Astrocyte (in vitro differentiated cells and primary cell): ENCODE measurements around the gene ATRNL1. TPM values are rescaled to one million over a fixed set of nuclear protein-coding genes. Genes with fewer than 3 reads are reported as not detected.

Experiments used
- DNase-seq: peaks from one replicate; pipeline ENCODE4 v3.0.0-alpha.2; 2010; ENCODE audit warnings: low read depth
- FAIRE-seq: peaks from 2 replicates; lab custom pipeline; 2011; peaks lifted over from hg19 to GRCh38; lab: Jason Lieb, UNC
- H2AFZ ChIP-seq: 2 replicates; pipeline ENCODE4 v1.6.0; 2012; ENCODE audit warnings: low read depth, low read length, inconsistent platforms
- H3K27ac ChIP-seq: 2 replicates; pipeline ENCODE4 v1.5.1; 2011; ENCODE audit warnings: low read depth, low read length, inconsistent platforms
- H3K27me3 ChIP-seq: 2 replicates; pipeline ENCODE4 v1.6.0; 2011; ENCODE audit warnings: low read length, inconsistent platforms; ENCODE audit not compliant: insufficient read depth
- H3K36me3 ChIP-seq: 2 replicates; pipeline ENCODE4 v1.5.1; 2011; ENCODE audit warnings: low read length, inconsistent platforms; ENCODE audit not compliant: insufficient read depth
- H3K4me1 ChIP-seq: 2 replicates; pipeline ENCODE4 v1.5.1; 2011; ENCODE audit warnings: low read length, inconsistent platforms; ENCODE audit not compliant: insufficient read depth
- H3K4me2 ChIP-seq: 2 replicates; pipeline ENCODE4 v1.6.0; 2012; ENCODE audit warnings: low read length, inconsistent platforms
- H3K4me3 ChIP-seq: 2 replicates; pipeline ENCODE4 v1.5.1; 2011; ENCODE audit warnings: low read depth, mild to moderate bottlenecking, low read length, inconsistent platforms; ENCODE audit not compliant: insufficient read depth
- H3K79me2 ChIP-seq: 2 replicates; pipeline ENCODE4 v1.6.0; 2012; ENCODE audit warnings: mild to moderate bottlenecking, low read length, inconsistent platforms; ENCODE audit not compliant: insufficient read depth
- H3K9ac ChIP-seq: 2 replicates; pipeline ENCODE4 v1.6.0; 2012; ENCODE audit warnings: mild to moderate bottlenecking, low read length, inconsistent platforms
- H3K9me3 ChIP-seq: 2 replicates; pipeline ENCODE4 v1.5.1; 2012; ENCODE audit warnings: low read depth, mild to moderate bottlenecking, low read length, inconsistent platforms; ENCODE audit not compliant: insufficient read depth
- H4K20me1 ChIP-seq: 2 replicates; pipeline ENCODE4 v1.6.0; 2012; ENCODE audit warnings: low read length, inconsistent platforms; ENCODE audit not compliant: insufficient read depth
- H3K27ac Mint-ChIP-seq: one replicate; pipeline ENCODE4 v1.8.0; 2021; ENCODE audit warnings: mild to moderate bottlenecking, mixed read lengths; ENCODE audit not compliant: unreplicated experiment
- H3K27me3 Mint-ChIP-seq: one replicate; pipeline ENCODE4 v1.8.0; 2021; ENCODE audit warnings: low read depth, mixed read lengths; ENCODE audit not compliant: unreplicated experiment
- H3K36me3 Mint-ChIP-seq: one replicate; pipeline ENCODE4 v1.8.0; 2021; ENCODE audit warnings: low read depth, mixed read lengths; ENCODE audit not compliant: unreplicated experiment
- H3K4me1 Mint-ChIP-seq: one replicate; pipeline ENCODE4 v1.8.0; 2021; ENCODE audit warnings: low read depth, mixed read lengths; ENCODE audit not compliant: unreplicated experiment
- H3K4me3 Mint-ChIP-seq: one replicate; pipeline ENCODE4 v1.8.0; 2021; ENCODE audit warnings: mild to moderate bottlenecking, moderate library complexity, mixed read lengths; ENCODE audit not compliant: unreplicated experiment
- H3K9me3 Mint-ChIP-seq: one replicate; pipeline ENCODE4 v1.8.0; 2021; ENCODE audit warnings: mild to moderate bottlenecking, mixed read lengths; ENCODE audit not compliant: unreplicated experiment
- CTCF ChIP-seq: IDR thresholded peaks from 2 replicates; pipeline ENCODE4 v1.5.1; 2011; ENCODE audit warnings: low read depth, mild to moderate bottlenecking, inconsistent platforms, low read length, moderate library complexity; ENCODE audit not compliant: insufficient read depth
- EZH2 ChIP-seq: IDR thresholded peaks from 2 replicates; pipeline ENCODE4 v1.6.1; 2012; ENCODE audit warnings: mild to moderate bottlenecking, low read length, inconsistent platforms; ENCODE audit not compliant: insufficient read depth
- total RNA-seq: library from RNA; stranded (reverse); gene quantifications from 2 replicates; pipeline ENCODE4 v1.2.1, GENCODE V29; 2021

ATRNL1 gene
- total RNA-seq, 1 donor from 2014 or later: 17.5 TPM

- H3K27ac Mint-ChIP-seq: no peak overlapping the region
- H3K79me2 ChIP-seq: no peaks in the 10 kb centered on the region
- no peak overlapping the region for H3K27ac ChIP-seq
- no peaks in the 10 kb centered on the region for H3K9me3 ChIP-seq
- H3K9me3 Mint-ChIP-seq: peaks cover 10% of the 10 kb centered on the region
- peaks cover 14% of the 10 kb centered on the region for H3K27me3 Mint-ChIP-seq
- no peaks in the 10 kb centered on the region for H3K36me3 ChIP-seq
- H3K27me3 ChIP-seq: peaks cover 5% of the 10 kb centered on the region
- H2AFZ ChIP-seq: no peak overlapping the region
- no peak overlapping the region for H3K4me3 ChIP-seq
- H3K36me3 Mint-ChIP-seq: no peaks in the 10 kb centered on the region
- no peaks in the 10 kb centered on the region for H4K20me1 ChIP-seq
- H3K4me2 ChIP-seq: no peak overlapping the region
- FAIRE-seq (no peak), DNase-seq (no peak)
- H3K4me1 Mint-ChIP-seq: no peaks in the 10 kb centered on the region
- TF ChIP-seq EZH2: no peak
- no peak for TF ChIP-seq CTCF
- no peaks in the 10 kb centered on the region for H3K4me1 ChIP-seq
- no peak overlapping the region for H3K4me3 Mint-ChIP-seq
- no peak overlapping the region for H3K9ac ChIP-seq
Measured at GRCh38 chr10:115974816-115975430, 881.8 kb downstream of the ATRNL1 start.

DNA sequence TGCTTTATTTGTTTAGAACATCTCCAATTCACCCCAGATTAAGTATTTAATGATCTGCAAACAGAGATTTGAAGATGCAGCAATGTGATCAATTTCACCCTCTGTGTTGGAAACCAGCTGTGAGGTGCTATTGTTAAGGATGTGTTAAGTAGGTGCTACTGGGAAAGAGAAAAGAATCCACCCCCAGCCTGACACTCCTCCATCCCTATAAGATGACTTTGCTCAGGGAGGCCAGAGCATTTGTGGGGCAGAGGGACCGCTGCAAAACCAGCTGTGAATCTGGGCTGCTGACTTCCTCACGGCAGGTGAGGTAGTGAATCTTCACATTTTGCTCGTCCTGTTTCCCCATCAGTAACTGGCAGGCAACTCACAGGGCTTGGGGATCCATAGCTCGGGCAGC lies 882.3 kb downstream of the ATRNL1 start:
- Histone ChIP-seq H3K27ac (no peak overlapping the region), H3K27me3 (peaks cover 5% of the 10 kb centered on the region), H2AFZ (no peak overlapping the region), H3K4me2 (no peak overlapping the region), H4K20me1 (no peaks in the 10 kb centered on the region), H3K79me2 (no peaks in the 10 kb centered on the region), H3K9me3 (no peaks in the 10 kb centered on the region), H3K4me3 (no peak overlapping the region), H3K4me1 (no peaks in the 10 kb centered on the region), H3K9ac (no peak overlapping the region), H3K36me3 (no peaks in the 10 kb centered on the region)
- TF ChIP-seq EZH2: no peak
- no peak for TF ChIP-seq CTCF
- Mint-ChIP-seq H3K36me3 (no peaks in the 10 kb centered on the region), H3K27me3 (peaks cover 16% of the 10 kb centered on the region), H3K9me3 (peaks cover 10% of the 10 kb centered on the region), H3K27ac (no peak overlapping the region), H3K4me3 (no peak overlapping the region), H3K4me1 (no peaks in the 10 kb centered on the region)
- DNase-seq (no peak), FAIRE-seq (no peak)

DNA sequence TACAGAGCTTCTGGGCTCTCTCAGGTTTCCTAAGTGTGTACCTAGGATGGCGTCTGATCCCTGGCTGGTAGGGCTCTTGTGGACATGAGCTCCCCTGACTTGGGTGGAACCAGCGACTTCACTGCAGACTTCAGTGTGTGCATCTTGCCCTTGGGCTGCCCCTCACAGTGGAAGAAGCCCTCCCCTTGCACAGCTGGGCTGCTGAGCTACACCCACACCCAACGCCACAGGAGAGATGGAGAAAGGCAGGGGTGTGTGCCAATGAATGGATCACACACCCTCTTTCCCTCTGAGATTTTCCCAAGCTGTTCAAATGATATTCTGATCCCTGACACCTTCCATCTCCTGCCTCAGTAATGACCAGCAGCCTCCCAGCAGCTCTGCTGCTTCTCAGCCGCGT lies 883.2 kb downstream of the ATRNL1 start:
- Histone ChIP-seq H4K20me1 (no peaks in the 10 kb centered on the region), H3K79me2 (no peaks in the 10 kb centered on the region), H3K9me3 (no peaks in the 10 kb centered on the region), H3K4me1 (no peaks in the 10 kb centered on the region), H3K4me3 (no peak overlapping the region), H3K4me2 (no peak overlapping the region), H3K27ac (no peak overlapping the region), H3K9ac (no peak overlapping the region), H3K36me3 (no peaks in the 10 kb centered on the region), H3K27me3 (peaks cover 5% of the 10 kb centered on the region), H2AFZ (no peak overlapping the region)
- Mint-ChIP-seq H3K27ac (no peak overlapping the region), H3K36me3 (no peaks in the 10 kb centered on the region), H3K4me3 (no peak overlapping the region), H3K9me3 (peaks cover 10% of the 10 kb centered on the region), H3K4me1 (peaks cover 5% of the 10 kb centered on the region), H3K27me3 (peaks cover 21% of the 10 kb centered on the region)
- TF ChIP-seq CTCF (no peak), EZH2 (no peak)
- DNase-seq (no peak), FAIRE-seq (no peak)
